ENCODE data around the gene PTPN14.

The PTPN14 gene

GRCh38 chr1:214449371-214449770, 102.0 kb downstream of the PTPN14 start:
- no peak for DNase-seq

DNA sequence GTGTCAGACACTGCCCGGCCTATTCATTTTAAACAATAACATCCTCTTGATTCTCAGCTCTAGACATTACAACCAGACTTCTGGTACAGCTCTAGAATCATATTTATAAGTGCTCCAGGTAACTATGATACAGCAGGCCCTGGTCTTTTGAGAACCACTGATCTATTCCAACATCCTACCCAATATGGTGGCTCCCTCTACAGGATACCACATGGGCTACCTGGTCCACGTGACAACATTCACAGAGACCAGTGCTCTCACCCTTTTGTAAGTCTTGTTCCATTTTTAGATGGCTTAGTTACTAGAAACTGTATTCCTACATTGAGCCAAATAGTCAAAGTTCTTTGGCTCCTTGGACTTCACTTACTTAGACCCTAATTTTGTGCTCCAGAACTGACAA, 102.9 kb downstream of the PTPN14 start:
- DNase-seq, result no peak

GRCh38 chr1:214447557-214447871, 103.9 kb downstream of the PTPN14 start:
- DNase-seq, result no peak

DNA sequence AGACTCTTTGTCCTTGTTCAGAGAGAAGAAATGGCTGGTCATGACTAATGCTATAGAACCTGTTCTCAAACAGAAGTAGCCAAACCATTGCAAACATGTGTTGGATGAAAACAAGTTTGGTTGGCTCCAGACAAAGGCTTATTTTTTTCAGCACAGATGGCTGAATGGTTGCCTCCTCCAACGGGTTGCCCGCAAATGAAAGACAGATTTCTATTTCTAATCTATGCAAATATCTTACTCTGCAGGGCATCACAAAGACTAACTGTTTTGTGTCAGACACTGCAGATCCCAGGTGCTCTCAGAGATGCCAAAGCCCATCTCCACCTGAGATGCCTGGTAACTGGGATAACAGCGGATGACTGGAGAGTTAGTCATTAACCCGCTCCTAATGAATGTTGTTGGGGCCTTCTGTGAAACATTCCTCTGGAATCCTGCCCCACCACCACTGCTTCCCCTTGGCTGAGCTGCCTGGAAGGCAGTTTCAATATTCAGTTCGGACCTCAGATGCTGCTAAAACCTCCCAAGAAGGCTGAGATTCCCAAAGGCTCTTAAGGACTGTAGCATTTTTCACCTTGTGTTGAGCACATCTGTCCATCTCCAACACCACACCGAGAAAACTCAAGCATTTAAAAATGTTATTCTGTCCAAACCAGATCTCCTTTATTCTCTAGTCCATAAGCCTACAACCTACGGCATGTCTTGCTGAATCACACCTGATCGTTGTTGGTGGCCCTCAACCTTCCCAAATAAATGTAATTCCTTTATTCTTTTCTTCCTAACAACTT, 104.4 kb downstream of the PTPN14 start:
- no peak for DNase-seq

DNA sequence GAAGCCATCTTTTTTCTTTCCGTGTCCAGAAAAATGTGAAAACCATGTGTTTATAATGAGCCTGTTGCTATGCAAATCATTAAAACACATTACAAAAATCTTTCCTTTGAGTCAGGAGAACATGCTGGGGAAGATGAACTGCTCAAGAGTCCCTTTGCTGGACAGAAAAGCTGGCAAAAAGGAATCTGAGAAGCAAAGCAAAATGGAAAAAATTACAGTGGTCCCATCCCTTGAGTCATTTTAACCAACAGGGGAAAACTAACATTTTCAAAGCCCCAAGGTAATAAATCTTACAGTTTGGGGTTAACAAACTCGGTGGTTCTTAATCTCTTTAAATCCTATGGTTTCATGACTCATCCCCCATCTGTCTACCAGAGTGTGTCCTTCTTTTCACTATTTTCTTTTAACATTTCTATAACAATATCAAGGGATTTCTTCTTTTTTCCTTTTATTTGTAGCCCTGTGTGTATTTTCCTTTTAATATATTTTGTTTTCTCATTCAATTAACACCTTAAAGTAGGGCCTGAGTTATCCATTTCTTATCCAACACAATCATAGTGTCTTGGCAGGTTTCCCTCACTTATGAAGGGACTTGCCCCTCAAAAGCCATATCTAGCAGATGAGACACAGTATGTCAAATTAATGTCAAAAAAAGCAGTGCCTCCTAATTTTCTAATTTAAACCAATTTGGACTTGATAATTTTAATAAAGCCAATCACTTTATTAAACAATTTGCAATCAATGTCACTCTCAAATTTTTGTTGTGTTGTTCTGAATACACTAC, 105.4 kb downstream of the PTPN14 start:
- DNase-seq, result no peak

DNA sequence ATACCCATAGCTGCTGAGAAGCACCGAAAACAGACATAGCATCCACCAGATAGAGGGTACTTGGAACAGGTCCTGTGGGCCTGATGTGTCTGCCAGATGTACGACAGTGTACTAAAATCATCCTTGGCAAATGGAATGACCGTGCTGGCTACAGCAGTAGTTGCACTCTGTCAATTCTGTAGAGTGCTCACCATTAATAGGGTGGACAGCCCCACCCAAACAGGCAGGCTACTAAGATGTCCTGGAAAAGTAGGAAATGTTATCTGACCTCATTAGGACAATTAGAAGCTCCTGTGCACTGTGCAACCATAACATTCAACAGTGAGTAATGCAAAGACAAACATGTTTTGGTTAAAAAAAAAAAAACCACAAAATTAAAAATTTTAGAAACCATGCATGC, 106.2 kb downstream of the PTPN14 start:
- no peak for DNase-seq

- DNase-seq, result no peak
These were observed 107.0 kb downstream of the PTPN14 start for GRCh38 chr1:214444182-214444939.

- no peak for DNase-seq
These were observed 110.3 kb downstream of the PTPN14 start for GRCh38 chr1:214441119-214441518.

DNA sequence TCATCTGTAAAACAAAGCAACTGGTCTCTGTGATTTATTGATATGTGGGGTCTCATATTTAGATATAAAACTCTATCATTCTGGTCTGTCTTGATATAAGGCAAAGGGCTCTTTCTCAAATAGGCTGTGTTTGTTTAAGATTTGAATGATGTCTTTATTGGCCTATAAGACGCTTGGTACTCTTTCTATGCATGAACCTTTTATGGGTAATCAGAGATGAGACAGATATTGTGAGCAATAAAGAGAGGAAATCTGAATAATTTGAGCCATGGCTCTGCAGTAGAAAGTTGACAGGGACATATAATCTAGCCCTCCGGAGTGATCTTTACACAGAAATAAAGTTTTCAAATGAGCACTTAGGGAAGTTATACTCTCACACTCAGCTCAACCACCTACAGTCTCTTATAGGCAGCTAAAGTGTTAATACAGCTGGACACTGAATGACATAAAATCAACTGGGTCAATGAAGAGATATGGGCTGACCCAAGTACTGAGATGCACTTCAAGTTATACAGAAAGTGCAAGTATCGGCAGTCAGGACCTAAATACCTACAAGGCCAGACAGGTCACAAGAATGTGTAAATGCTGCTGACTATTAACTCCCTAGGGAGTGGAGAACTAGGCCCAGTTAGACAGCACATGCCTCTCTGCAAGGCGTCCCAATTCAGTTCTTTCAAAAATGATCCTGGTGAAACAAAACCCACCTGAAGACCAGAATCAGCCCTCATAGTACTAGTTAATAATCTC, 111.0 kb downstream of the PTPN14 start:
- DNase-seq, result no peak

DNA sequence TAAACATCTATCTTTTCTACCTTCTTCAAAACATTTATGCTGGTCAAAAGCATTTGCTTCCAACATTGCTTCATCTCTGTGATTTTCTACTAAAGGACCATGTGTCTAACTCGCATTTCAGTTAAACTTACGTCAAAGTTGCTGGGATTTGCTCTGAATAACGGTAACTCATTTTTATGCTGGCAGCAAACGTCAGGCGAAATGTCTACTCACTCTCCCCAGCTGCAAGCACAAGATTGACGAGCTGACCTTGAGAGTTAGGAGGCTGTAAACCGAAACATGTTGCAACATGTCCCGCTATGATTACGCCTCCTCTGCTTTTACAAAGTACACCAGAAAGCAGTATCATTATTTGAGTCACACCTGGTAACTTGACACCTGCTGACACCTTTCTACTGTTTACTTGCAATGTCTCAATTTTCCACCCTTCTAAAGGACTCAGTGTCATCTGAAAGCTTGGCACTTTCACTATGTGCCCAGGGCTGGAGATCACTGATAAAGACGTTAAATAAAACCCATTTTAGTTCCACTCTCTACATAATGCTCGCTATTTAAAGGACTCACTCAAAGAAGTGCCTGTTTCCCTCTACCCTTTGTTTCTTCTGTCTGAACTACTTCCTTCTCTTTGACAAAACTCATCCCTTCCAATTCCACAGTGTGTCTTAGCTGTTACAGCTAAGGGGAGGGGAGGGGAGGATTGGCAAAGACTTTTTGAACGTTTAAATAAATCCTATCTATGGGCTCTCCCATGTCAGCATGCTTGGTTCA, 111.9 kb downstream of the PTPN14 start:
- DNase-seq, result peak; percentile 17

DNA sequence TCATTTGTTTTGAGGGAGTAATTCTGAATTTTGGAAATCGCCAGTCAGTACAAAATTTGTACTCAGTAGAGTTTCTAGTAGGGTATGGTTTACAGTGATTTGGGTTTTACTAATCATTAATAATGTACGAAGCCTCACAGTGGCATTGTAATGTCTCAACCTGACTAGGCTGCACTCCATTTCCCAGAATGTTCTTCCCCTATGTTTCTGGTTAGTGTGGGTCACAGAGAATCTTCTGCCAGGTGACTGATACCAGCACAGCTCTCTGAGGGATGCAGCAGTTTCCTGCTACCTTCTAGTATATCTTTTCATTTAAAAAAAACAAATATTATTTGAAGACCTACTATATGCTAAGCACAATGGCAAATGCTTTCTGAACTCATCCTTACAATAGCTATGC, 112.9 kb downstream of the PTPN14 start:
- no peak for DNase-seq

GRCh38 chr1:214438075-214438474, 113.3 kb downstream of the PTPN14 start:
- no peak for DNase-seq

GRCh38 chr1:214435867-214436266, 115.5 kb downstream of the PTPN14 start:
- DNase-seq, result no peak

- no peak for DNase-seq
These were observed 119.2 kb downstream of the PTPN14 start for GRCh38 chr1:214432245-214432644.

GRCh38 chr1:214429951-214430770, 121.2 kb downstream of the PTPN14 start:
- DNase-seq, result no peak

DNA sequence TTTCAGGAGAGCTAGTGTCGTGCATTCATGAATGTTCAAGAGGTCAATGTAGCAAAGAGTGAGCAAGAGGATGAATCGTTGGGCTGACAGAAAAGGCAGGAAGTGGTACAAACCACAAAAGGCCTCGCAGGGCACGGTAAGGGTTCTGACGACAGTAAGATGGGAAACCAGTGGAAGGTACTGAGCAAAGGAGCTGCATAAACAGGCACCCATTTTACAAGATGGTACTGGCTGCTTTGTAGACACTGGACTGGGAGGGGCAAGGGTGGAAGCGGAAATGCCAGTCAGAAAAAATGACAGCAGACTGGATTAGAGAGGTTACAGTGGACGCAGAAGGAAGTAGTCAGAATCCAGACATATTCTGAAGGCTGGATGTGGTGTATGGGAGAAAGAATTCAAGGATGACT, 123.5 kb downstream of the PTPN14 start:
- DNase-seq, result peak; percentile 69

- DNase-seq, result no peak
These were observed 125.0 kb downstream of the PTPN14 start for GRCh38 chr1:214426426-214426812.

DNA sequence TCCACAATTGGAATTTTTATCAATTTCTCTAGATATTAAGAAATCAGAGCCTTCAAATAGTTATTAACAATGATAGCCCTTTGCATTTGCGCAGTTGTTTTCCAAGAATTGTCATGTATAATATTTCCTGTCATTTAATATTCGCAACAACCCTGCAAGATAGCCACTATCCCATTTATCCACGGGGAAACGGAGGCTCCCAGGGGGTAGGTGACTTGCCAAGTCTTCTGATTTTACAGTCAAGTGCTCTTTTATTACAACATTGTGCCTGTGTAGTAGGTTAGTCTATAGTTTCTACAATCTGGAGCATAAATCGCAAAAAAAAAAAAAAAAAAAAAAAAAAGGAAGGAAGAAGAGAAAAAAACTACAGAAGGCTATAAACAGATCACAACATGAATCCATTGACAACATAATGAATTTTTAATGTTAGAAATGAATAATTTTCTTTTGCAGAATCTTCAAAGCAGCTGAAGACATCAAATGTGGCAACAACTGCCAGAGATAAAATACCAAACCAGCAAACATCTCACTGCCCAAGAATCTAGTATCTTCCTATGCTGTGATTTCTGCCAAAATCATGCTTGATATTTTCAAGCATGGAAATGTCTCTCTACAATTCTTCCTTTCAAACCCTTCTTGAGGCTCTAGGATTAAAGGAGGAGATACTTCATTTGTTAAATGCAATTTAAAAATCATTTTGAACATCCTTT, 125.5 kb downstream of the PTPN14 start:
- DNase-seq, result no peak

GRCh38 chr1:214425101-214425500, 126.3 kb downstream of the PTPN14 start:
- no peak for DNase-seq

- DNase-seq, result no peak
These were observed 128.4 kb downstream of the PTPN14 start for GRCh38 chr1:214423045-214423444.

Measured in CD4-positive, alpha-beta T cell treated with Interleukin-21 for 1 hour (primary cell).